H1 (cell line): ENCODE measurements around the gene ZNF282. TPM values are rescaled to one million over a fixed set of nuclear protein-coding genes. Genes with fewer than 3 reads are reported as not detected.

Experiments
- polyA plus RNA-seq, 7 experiments: library from polyadenylated mRNA; depleted of rRNA in 3 of 7; stranded (reverse) in 5 of 7; unstranded in 2 of 7; fragments of >200 nt in 5 of 7; fragments of 200-250 nt in 2 of 7; gene quantifications; 1 replicate in 5 of 7; 2 replicates in 1 of 7; 4 replicates in 1 of 7; pipeline versions ENCODE4 v1.2.1 to v1.2.3, GENCODE V29; 2011 to 2013; ENCODE audit warnings: missing spikeins in 2 of 7, mixed read lengths in 2 of 7
- total RNA-seq: library from RNA; stranded (reverse); fragmentation: NEBNext Ultra II Directional; extraction: Animal tissue kit (Norgen Biotek cat#: 25700); gene quantifications from 2 replicates; pipeline ENCODE4 v1.2.1, GENCODE V29; 2021
- TF ChIP-seq, protein P1 (sequence below): IDR thresholded peaks from 2 replicates; pipeline ENCODE4 v1.6.1; 2012; ENCODE audit warnings: inconsistent platforms

Gene ZNF282
- total and polyA plus RNA-seq, 2 of the 8 experiments (the other 6 are each of a cell fraction or from before 2014, with no cell fraction given), result 16.9 to 36.3 TPM

DNA sequence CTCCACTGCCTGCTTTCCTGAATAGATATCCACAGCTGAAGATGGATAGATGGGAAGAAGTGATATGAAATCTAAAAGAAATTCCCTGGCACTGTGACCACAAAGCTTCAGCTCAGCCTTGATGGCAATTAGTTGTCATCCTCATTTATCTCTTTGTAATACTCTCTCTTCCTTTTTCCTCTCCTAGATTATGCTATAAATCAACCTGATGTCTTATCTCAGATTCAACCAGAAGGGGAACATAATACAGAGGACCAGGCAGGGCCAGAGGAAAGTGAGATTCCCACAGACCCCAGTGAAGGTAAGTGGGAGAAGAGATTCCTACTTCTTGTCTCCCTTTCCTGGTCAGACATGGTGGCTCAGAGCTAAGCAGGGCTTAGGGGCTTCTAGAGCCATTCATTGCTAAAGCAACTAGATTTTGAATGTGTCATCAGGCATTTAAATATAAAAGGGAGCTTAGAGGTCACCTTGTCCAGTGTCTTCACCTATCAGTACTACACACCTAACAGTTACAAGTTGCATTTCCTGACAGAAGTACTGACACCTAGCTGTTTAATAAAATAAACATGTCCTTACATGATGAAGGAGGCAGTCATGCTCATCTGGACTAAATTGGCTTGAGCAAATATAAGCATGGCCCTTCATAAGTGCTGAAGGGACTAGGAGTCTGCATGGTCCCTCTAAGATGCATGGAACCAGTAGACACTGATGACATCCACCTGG is 28.6 kb upstream of the ZNF282 start (continued):
- TF ChIP-seq, protein P1, sequence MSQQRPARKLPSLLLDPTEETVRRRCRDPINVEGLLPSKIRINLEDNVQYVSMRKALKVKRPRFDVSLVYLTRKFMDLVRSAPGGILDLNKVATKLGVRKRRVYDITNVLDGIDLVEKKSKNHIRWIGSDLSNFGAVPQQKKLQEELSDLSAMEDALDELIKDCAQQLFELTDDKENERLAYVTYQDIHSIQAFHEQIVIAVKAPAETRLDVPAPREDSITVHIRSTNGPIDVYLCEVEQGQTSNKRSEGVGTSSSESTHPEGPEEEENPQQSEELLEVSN, result no peak
